Vagina (tissue), 2 donors: Measurements from ENCODE around the gene ESRRG.

Experiments
- POLR2AphosphoS5 ChIP-seq, 2 donors: sonication (generic); formaldehyde crosslinking; IDR thresholded peaks; one replicate each; pipeline ENCODE4 v1.9.0; 2017; ENCODE audit warnings: antibody characterized with exemption in 2 of 2, mild to moderate bottlenecking in 2 of 2, low read depth in 1 of 2; ENCODE audit not compliant: insufficient read depth in 1 of 2
- TF ChIP-seq, protein P1 (sequence below), 3 experiments: fragments of 450-650 bp in 2 of 3; fragments of 200-600 bp in 1 of 3; sonication (generic) in 1 of 3; IDR thresholded peaks; one replicate each; pipeline ENCODE4 v1.5.1; 2017 to 2019; ENCODE audit warnings: antibody characterized with exemption in 3 of 3, mild to moderate bottlenecking in 2 of 3, moderate library complexity in 2 of 3

DNA sequence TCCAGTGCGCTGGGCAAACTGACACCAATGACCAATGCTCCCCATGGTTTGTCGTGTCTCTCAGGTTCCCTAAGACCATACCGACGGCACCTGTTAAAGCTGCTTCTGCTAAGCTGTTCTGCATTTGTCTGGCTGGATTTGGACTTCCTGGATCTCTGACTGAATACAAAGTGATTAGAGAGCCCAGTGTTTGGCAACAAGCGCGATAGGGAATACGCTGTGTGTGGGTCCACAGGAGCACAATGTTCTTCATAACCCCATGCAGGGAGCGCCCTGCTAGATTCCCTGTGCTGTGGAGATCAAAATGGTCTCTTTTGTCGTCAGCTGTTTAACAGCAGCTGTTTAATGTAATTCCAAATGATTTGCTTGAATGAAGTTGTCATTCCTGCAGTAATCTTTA, 26.0 kb upstream of the ESRRG start:
- TF ChIP-seq, protein P1, sequence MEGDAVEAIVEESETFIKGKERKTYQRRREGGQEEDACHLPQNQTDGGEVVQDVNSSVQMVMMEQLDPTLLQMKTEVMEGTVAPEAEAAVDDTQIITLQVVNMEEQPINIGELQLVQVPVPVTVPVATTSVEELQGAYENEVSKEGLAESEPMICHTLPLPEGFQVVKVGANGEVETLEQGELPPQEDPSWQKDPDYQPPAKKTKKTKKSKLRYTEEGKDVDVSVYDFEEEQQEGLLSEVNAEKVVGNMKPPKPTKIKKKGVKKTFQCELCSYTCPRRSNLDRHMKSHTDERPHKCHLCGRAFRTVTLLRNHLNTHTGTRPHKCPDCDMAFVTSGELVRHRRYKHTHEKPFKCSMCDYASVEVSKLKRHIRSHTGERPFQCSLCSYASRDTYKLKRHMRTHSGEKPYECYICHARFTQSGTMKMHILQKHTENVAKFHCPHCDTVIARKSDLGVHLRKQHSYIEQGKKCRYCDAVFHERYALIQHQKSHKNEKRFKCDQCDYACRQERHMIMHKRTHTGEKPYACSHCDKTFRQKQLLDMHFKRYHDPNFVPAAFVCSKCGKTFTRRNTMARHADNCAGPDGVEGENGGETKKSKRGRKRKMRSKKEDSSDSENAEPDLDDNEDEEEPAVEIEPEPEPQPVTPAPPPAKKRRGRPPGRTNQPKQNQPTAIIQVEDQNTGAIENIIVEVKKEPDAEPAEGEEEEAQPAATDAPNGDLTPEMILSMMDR (IDR thresholded peaks at IDR 0.05): no peak
- no peak for TF ChIP-seq POLR2AphosphoS5 (IDR thresholded peaks at IDR 0.05; ENCODE audit: insufficient read depth in 1 of 2, low read depth in 1 of 2)
